Uterus (tissue), 4 donors: Measurements from ENCODE around the gene FCHSD2. TPM values are rescaled to one million over a fixed set of nuclear protein-coding genes. Genes with fewer than 3 reads are reported as not detected.
A peak's percentile ranks its signal among the peaks of the same experiment; 100 is the strongest.

ENCODE experiments used
- DNase-seq, 2 donors: peaks; one replicate each; pipeline ENCODE4 v3.0.0-alpha.2; 2019 to 2020
- H3K27ac ChIP-seq, 2 donors: fragments of 200-600 bp; sonication (generic); 1 replicate in 1 of 2; 2 replicates in 1 of 2; pipeline ENCODE4 v1.5.1; 2016 to 2018
- H3K27me3 ChIP-seq, 2 donors: fragments of 200-600 bp; sonication (generic); one replicate each; pipeline ENCODE4 v1.5.1; 2018 to 2019; ENCODE audit warnings: control low read depth in 1 of 2
- H3K36me3 ChIP-seq, 2 donors: fragments of 200-600 bp; sonication (generic); one replicate each; pipeline ENCODE4 v1.5.1; 2019; ENCODE audit warnings: control low read depth in 1 of 2
- H3K4me1 ChIP-seq, 2 donors: fragments of 200-600 bp; sonication (generic); one replicate each; pipeline ENCODE4 v1.5.1; 2018 to 2019; ENCODE audit warnings: control low read depth in 1 of 2
- H3K4me3 ChIP-seq, 2 donors: fragments of 200-600 bp; sonication (generic); 1 replicate in 1 of 2; 2 replicates in 1 of 2; pipeline ENCODE4 v1.5.1; 2018 to 2019; ENCODE audit warnings: mild to moderate bottlenecking in 1 of 2
- H3K9me3 ChIP-seq, 2 donors: fragments of 200-600 bp; sonication (generic); one replicate each; pipeline ENCODE4 v1.5.1; 2019; ENCODE audit warnings: control low read depth in 1 of 2
- POLR2A ChIP-seq, 2 donors: fragments of 450-650 bp; IDR thresholded peaks; one replicate each; pipeline ENCODE4 v1.6.1; 2016; ENCODE audit warnings: antibody characterized with exemption in 2 of 2, mild to moderate bottlenecking in 1 of 2, moderate library complexity in 1 of 2
- intact Hi-C: fragments of 100-400 bp; cut with DNase I; formaldehyde crosslinking; loops from one replicate; pipeline ENCODE4 v1.15.1; 2023; ENCODE audit warnings: low total_unique reads
- total RNA-seq, 4 donors: library from RNA; depleted of rRNA in 3 of 4; stranded (reverse); fragments of >200 nt in 3 of 4; gene quantifications; one replicate each; pipeline versions ENCODE4 v1.1.0 to v1.2.4, GENCODE V29; 2014 to 2023
- TF ChIP-seq, protein P1 (sequence below), 4 experiments: fragments of 200-600 bp in 2 of 4; fragments of 450-650 bp in 2 of 4; sonication (generic) in 2 of 4; IDR thresholded peaks; one replicate each; pipeline ENCODE4 v1.5.1; 2016 to 2019; ENCODE audit warnings: antibody characterized with exemption in 4 of 4, mild to moderate bottlenecking in 2 of 4, moderate library complexity in 1 of 4
- donor health status: DM: yes; HTN: yes; CAD: no.

Gene FCHSD2
- total RNA-seq, 4 donors from 2014 or later: 13.6 to 73.9 (median 27.7) TPM

- no peaks in the 10 kb centered on the region for H3K9me3 ChIP-seq
- no peaks in the 10 kb centered on the region for H3K27me3 ChIP-seq
- H3K36me3 ChIP-seq: no peaks in the 10 kb centered on the region
- intact Hi-C loops: no loop called here
- no peak overlapping the region for H3K4me3 ChIP-seq
- no peak for DNase-seq
- no peak overlapping the region for H3K27ac ChIP-seq
- TF ChIP-seq, protein P1, sequence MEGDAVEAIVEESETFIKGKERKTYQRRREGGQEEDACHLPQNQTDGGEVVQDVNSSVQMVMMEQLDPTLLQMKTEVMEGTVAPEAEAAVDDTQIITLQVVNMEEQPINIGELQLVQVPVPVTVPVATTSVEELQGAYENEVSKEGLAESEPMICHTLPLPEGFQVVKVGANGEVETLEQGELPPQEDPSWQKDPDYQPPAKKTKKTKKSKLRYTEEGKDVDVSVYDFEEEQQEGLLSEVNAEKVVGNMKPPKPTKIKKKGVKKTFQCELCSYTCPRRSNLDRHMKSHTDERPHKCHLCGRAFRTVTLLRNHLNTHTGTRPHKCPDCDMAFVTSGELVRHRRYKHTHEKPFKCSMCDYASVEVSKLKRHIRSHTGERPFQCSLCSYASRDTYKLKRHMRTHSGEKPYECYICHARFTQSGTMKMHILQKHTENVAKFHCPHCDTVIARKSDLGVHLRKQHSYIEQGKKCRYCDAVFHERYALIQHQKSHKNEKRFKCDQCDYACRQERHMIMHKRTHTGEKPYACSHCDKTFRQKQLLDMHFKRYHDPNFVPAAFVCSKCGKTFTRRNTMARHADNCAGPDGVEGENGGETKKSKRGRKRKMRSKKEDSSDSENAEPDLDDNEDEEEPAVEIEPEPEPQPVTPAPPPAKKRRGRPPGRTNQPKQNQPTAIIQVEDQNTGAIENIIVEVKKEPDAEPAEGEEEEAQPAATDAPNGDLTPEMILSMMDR (IDR thresholded peaks at IDR 0.05): no peak
- TF ChIP-seq POLR2A (IDR thresholded peaks at IDR 0.05): no peak
- H3K4me1 ChIP-seq: no peaks in the 10 kb centered on the region
Measured at GRCh38 chr11:72841397-72841796, 300.7 kb downstream of the FCHSD2 start.

- no peak overlapping the region for H3K4me3 ChIP-seq
- H3K9me3 ChIP-seq: no peaks in the 10 kb centered on the region
- intact Hi-C loops: no loop called here
- TF ChIP-seq POLR2A (IDR thresholded peaks at IDR 0.05): no peak
- TF ChIP-seq, protein P1 (IDR thresholded peaks at IDR 0.05): no peak
- peak in 1 of 2 donors; percentile 30 for DNase-seq
- no peaks in the 10 kb centered on the region for H3K4me1 ChIP-seq
- no peaks in the 10 kb centered on the region for H3K36me3 ChIP-seq
- H3K27ac ChIP-seq: no peak overlapping the region
- no peaks in the 10 kb centered on the region for H3K27me3 ChIP-seq
Measured at GRCh38 chr11:72840780-72841179, 301.3 kb downstream of the FCHSD2 start.

DNA sequence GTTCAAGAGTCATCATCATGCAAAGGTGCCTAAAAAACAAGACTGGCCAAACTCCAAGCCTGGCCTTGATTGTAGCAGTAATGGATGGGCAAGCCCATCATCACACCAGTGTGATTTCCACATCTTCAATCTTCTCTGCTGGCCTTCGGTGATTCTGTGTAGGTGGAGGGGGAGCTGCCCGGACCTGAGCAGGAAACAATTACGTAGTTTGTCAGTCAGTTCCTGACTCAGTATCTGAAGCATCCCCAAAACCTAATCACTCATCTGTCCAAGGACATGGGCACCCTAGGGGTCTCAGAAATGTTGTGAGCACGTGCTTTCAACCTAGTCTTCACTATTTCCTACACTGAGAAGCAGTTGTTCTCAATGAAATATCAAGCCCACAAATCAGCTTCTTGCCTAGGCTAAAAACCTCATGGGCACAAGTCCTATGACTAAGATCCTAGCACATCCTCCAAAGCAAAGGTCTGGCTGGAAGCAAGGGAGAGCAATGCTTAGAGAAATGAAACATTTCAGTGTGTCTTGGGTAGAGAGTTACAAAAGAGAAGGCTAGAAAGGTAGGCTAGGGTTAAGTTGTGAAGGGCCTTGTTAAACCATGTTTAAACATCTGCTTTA lies 303.3 kb downstream of the FCHSD2 start:
- no peak for DNase-seq
- Histone ChIP-seq H3K4me3 (no peak overlapping the region), H3K27me3 (no peaks in the 10 kb centered on the region), H3K4me1 (peaks cover 0 to 6% of the 10 kb centered on the region in 2 donors), H3K9me3 (no peaks in the 10 kb centered on the region), H3K36me3 (no peaks in the 10 kb centered on the region), H3K27ac (no peak overlapping the region)
- intact Hi-C loops: no loop called here
- TF ChIP-seq, protein P1 (IDR thresholded peaks at IDR 0.05): no peak
- no peak for TF ChIP-seq POLR2A (IDR thresholded peaks at IDR 0.05)

GRCh38 chr11:72836111-72836510 lies 306.0 kb downstream of the FCHSD2 start:
- Histone ChIP-seq H3K27me3 (no peaks in the 10 kb centered on the region), H3K27ac (peak overlapping the region; percentile 76), H3K4me1 (peaks cover 0 to 11% of the 10 kb centered on the region in 2 donors), H3K4me3 (no peak overlapping the region), H3K36me3 (no peaks in the 10 kb centered on the region), H3K9me3 (no peaks in the 10 kb centered on the region)
- peak in 1 of 2 donors; percentile 40 for DNase-seq
- intact Hi-C loops: no loop called here
- TF ChIP-seq, protein P1 (IDR thresholded peaks at IDR 0.05): no peak
- TF ChIP-seq POLR2A (IDR thresholded peaks at IDR 0.05): no peak

DNA sequence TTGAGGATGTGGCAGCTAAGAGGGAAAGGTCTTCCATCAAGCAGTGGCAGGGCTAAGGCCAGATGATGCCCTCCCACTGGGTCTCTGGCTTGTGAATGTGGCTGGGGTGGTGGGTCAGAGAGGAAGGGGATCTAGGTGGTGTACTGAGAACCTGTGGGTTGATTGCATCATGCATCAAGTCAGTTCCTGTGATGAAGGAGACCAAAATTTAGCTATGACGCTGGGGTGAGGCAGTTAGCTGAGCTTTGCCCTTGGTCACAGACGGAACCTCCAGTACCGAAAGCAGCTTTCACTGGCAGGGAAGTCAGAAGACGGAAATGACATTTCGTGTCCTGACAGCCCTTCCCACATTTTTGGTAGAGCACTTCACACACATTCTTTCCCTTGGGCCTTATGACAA lies 307.2 kb downstream of the FCHSD2 start:
- peaks cover 0 to 11% of the 10 kb centered on the region in 2 donors for H3K4me1 ChIP-seq
- peak overlapping the region; percentile 76 for H3K27ac ChIP-seq
- TF ChIP-seq POLR2A (IDR thresholded peaks at IDR 0.05): no peak
- TF ChIP-seq, protein P1 (IDR thresholded peaks at IDR 0.05): no peak
- H3K9me3 ChIP-seq: no peaks in the 10 kb centered on the region
- no peaks in the 10 kb centered on the region for H3K27me3 ChIP-seq
- no peak overlapping the region for H3K4me3 ChIP-seq
- intact Hi-C loops: loop anchor here (5.0 kb wide), 1 partner anchor 342 kb away; no protein-coding TSS in a partner anchor
- DNase-seq: peak in 1 of 2 donors; percentile 20
- no peaks in the 10 kb centered on the region for H3K36me3 ChIP-seq
